ENCODE results near the gene GJC1. TPM values are rescaled to one million over a fixed set of nuclear protein-coding genes. Genes with fewer than 3 reads are reported as not detected.
"Not testable (repeated sequence)": the region's sequence is repeated elsewhere in the genome, so short reads cannot be mapped to it uniquely, and the experiment has no call there.

The GJC1 gene
- total RNA-seq, 2 experiments from 2014 or later, result 1.6 to 2.2 TPM

GRCh38 chr17:44842748-44843147, 12.7 kb upstream of the GJC1 start:
- no peak overlapping the region for H3K4me3 Mint-ChIP-seq
- DNase-seq (no peak), ATAC-seq (no peak)
- CTCF ChIA-PET, result no interaction called here
- POLR2A ChIA-PET, result no interaction called here
- no peaks in the 10 kb centered on the region for H3K36me3 Mint-ChIP-seq (ENCODE audit: low read depth)
- no peaks in the 10 kb centered on the region for H3K27me3 Mint-ChIP-seq (ENCODE audit: low read depth)
- H3K27ac Mint-ChIP-seq, result no peak overlapping the region
- no peaks in the 10 kb centered on the region for H3K4me1 Mint-ChIP-seq (ENCODE audit: low read depth)
- no peaks in the 10 kb centered on the region for H3K9me3 Mint-ChIP-seq (ENCODE audit: insufficient read depth)

GRCh38 chr17:44840936-44841335, 10.8 kb upstream of the GJC1 start:
- no peak overlapping the region for H3K27ac Mint-ChIP-seq
- DNase-seq (no peak), ATAC-seq (no peak)
- CTCF ChIA-PET, result interaction anchor here (0.6 kb wide), 1 partner anchor 12 kb away, joined by 3 read pairs; no protein-coding TSS in a partner anchor
- no peaks in the 10 kb centered on the region for H3K4me1 Mint-ChIP-seq (ENCODE audit: low read depth)
- H3K9me3 Mint-ChIP-seq (ENCODE audit: insufficient read depth), result no peaks in the 10 kb centered on the region
- H3K36me3 Mint-ChIP-seq (ENCODE audit: low read depth), result no peaks in the 10 kb centered on the region
- no peak overlapping the region for H3K4me3 Mint-ChIP-seq
- H3K27me3 Mint-ChIP-seq (ENCODE audit: low read depth), result no peaks in the 10 kb centered on the region
- POLR2A ChIA-PET, result no interaction called here

GRCh38 chr17:44840274-44840673, 10.2 kb upstream of the GJC1 start:
- H3K4me3 Mint-ChIP-seq, result no peak overlapping the region
- CTCF ChIA-PET, result interaction anchor here (1.6 kb wide), 1 partner anchor 38 kb away, joined by 5 read pairs; no protein-coding TSS in a partner anchor
- no peaks in the 10 kb centered on the region for H3K9me3 Mint-ChIP-seq (ENCODE audit: insufficient read depth)
- H3K27me3 Mint-ChIP-seq (ENCODE audit: low read depth), result no peaks in the 10 kb centered on the region
- no peak overlapping the region for H3K27ac Mint-ChIP-seq
- H3K4me1 Mint-ChIP-seq (ENCODE audit: low read depth), result no peaks in the 10 kb centered on the region
- no peak for DNase-seq
- no peak for ATAC-seq
- POLR2A ChIA-PET, result no interaction called here
- no peaks in the 10 kb centered on the region for H3K36me3 Mint-ChIP-seq (ENCODE audit: low read depth)

GRCh38 chr17:44837196-44837595, 7.1 kb upstream of the GJC1 start:
- ChIA-PET POLR2A (interaction anchor here (0.6 kb wide), 1 partner anchor 9 kb away, joined by 3 read pairs; no protein-coding TSS in a partner anchor), CTCF (interaction anchor here (1.1 kb wide), 1 partner anchor 27 kb away, joined by 3 read pairs; no protein-coding TSS in a partner anchor)
- Mint-ChIP-seq H3K27me3 (ENCODE audit: low read depth) (peaks cover 14% of the 10 kb centered on the region), H3K4me3 (no peak overlapping the region), H3K4me1 (ENCODE audit: low read depth) (no peaks in the 10 kb centered on the region), H3K36me3 (ENCODE audit: low read depth) (no peaks in the 10 kb centered on the region), H3K27ac (no peak overlapping the region), H3K9me3 (ENCODE audit: insufficient read depth) (no peaks in the 10 kb centered on the region)
- DNase-seq (no peak), ATAC-seq (no peak)

GRCh38 chr17:44832805-44833204, 2.7 kb upstream of the GJC1 start:
- ChIA-PET POLR2A (no interaction called here), CTCF (interaction anchor here (0.9 to 1.7 kb wide), 2 partner anchors 53 to 95 kb away, joined by 3 read pairs; no protein-coding TSS in a partner anchor)
- no peak overlapping the region for H3K27ac Mint-ChIP-seq
- no peaks in the 10 kb centered on the region for H3K36me3 Mint-ChIP-seq (ENCODE audit: low read depth)
- H3K27me3 Mint-ChIP-seq (ENCODE audit: low read depth), result peaks cover 37% of the 10 kb centered on the region
- DNase-seq, result no peak
- peaks cover 12% of the 10 kb centered on the region for H3K4me1 Mint-ChIP-seq (ENCODE audit: low read depth)
- no peak overlapping the region for H3K4me3 Mint-ChIP-seq
- no peaks in the 10 kb centered on the region for H3K9me3 Mint-ChIP-seq (ENCODE audit: insufficient read depth)
- ATAC-seq, result no peak

GRCh38 chr17:44831371-44831770, 1.3 kb upstream of the GJC1 start:
- ChIA-PET CTCF (interaction anchor here (1.6 to 1.7 kb wide), 2 partner anchors 53 to 56 kb away, joined by 3 to 4 read pairs; no protein-coding TSS in a partner anchor), POLR2A (interaction anchor here (0.7 kb wide), 1 partner anchor 115 kb away, joined by 3 read pairs; no protein-coding TSS in a partner anchor)
- Mint-ChIP-seq H3K36me3 (ENCODE audit: low read depth) (no peaks in the 10 kb centered on the region), H3K4me3 (peak overlapping the region; percentile 3), H3K4me1 (ENCODE audit: low read depth) (peaks cover 12% of the 10 kb centered on the region), H3K9me3 (ENCODE audit: insufficient read depth) (no peaks in the 10 kb centered on the region), H3K27me3 (ENCODE audit: low read depth) (peaks cover 47% of the 10 kb centered on the region), H3K27ac (no peak overlapping the region)
- no peak for DNase-seq
- ATAC-seq, result no peak

GRCh38 chr17:44830359-44831288, 537 bp upstream of the GJC1 start:
- no peaks in the 10 kb centered on the region for H3K9me3 Mint-ChIP-seq (ENCODE audit: insufficient read depth)
- H3K27ac Mint-ChIP-seq, result no peak overlapping the region
- ChIA-PET POLR2A (no interaction called here), CTCF (interaction anchor here (1.6 to 1.7 kb wide), 2 partner anchors 52 to 55 kb away, joined by 3 to 4 read pairs; no protein-coding TSS in a partner anchor)
- ATAC-seq (peak; percentile 41), DNase-seq (no peak)
- H3K4me3 Mint-ChIP-seq, result peak overlapping the region; percentile 68
- H3K27me3 Mint-ChIP-seq (ENCODE audit: low read depth), result peaks cover 47% of the 10 kb centered on the region
- H3K36me3 Mint-ChIP-seq (ENCODE audit: low read depth), result no peaks in the 10 kb centered on the region
- H3K4me1 Mint-ChIP-seq (ENCODE audit: low read depth), result peaks cover 12% of the 10 kb centered on the region

GRCh38 chr17:44828919-44829522, 1.1 kb downstream of the GJC1 start:
- Mint-ChIP-seq H3K4me3 (peak overlapping the region; percentile 70), H3K36me3 (ENCODE audit: low read depth) (no peaks in the 10 kb centered on the region), H3K27ac (peak overlapping the region; percentile 9), H3K4me1 (ENCODE audit: low read depth) (peaks cover 12% of the 10 kb centered on the region), H3K27me3 (ENCODE audit: low read depth) (peaks cover 48% of the 10 kb centered on the region), H3K9me3 (ENCODE audit: insufficient read depth) (no peaks in the 10 kb centered on the region)
- POLR2A ChIA-PET, result no interaction called here
- DNase-seq (peak; percentile 47), ATAC-seq (peak; percentile 15)
- CTCF ChIA-PET, result interaction anchor here (0.7 to 1.2 kb wide), 4 partner anchors 12 to 306 kb away, joined by 3 to 6 read pairs (median 5); partner anchors contain the start of gene ACBD4

GRCh38 chr17:44827863-44828262, 2.2 kb downstream of the GJC1 start:
- no peaks in the 10 kb centered on the region for H3K9me3 Mint-ChIP-seq (ENCODE audit: insufficient read depth)
- POLR2A ChIA-PET, result no interaction called here

GRCh38 chr17:44826123-44826790, 3.8 kb downstream of the GJC1 start:
- POLR2A ChIA-PET, result interaction anchor here (0.6 kb wide), 1 partner anchor 1348 kb away, joined by 3 read pairs; no protein-coding TSS in a partner anchor
- H3K4me3 Mint-ChIP-seq, result no peak overlapping the region
- H3K27ac Mint-ChIP-seq, result no peak overlapping the region
- H3K36me3 Mint-ChIP-seq (ENCODE audit: low read depth), result no peaks in the 10 kb centered on the region
- peaks cover 12% of the 10 kb centered on the region for H3K4me1 Mint-ChIP-seq (ENCODE audit: low read depth)
- DNase-seq, result no peak
- no peak for ATAC-seq
- CTCF ChIA-PET, result interaction anchor here (1.7 kb wide), 1 partner anchor 47 kb away, joined by 4 read pairs; no protein-coding TSS in a partner anchor
- H3K9me3 Mint-ChIP-seq (ENCODE audit: insufficient read depth), result no peaks in the 10 kb centered on the region
- peaks cover 31% of the 10 kb centered on the region for H3K27me3 Mint-ChIP-seq (ENCODE audit: low read depth)

More at GRCh38 chr17:44827863-44828262, 2.2 kb downstream of the GJC1 start:
- peaks cover 40% of the 10 kb centered on the region for H3K27me3 Mint-ChIP-seq (ENCODE audit: low read depth)
- no peak for ATAC-seq
- no peaks in the 10 kb centered on the region for H3K36me3 Mint-ChIP-seq (ENCODE audit: low read depth)
- no peak overlapping the region for H3K4me3 Mint-ChIP-seq
- H3K27ac Mint-ChIP-seq, result no peak overlapping the region
- DNase-seq, result no peak
- CTCF ChIA-PET, result interaction anchor here (0.8 to 1.0 kb wide), 2 partner anchors 48 to 49 kb away, joined by 3 to 4 read pairs; no protein-coding TSS in a partner anchor
- peaks cover 12% of the 10 kb centered on the region for H3K4me1 Mint-ChIP-seq (ENCODE audit: low read depth)

- not testable (repeated sequence) for H3K27ac Mint-ChIP-seq; H3K4me1 Mint-ChIP-seq (ENCODE audit: low read depth); ATAC-seq; H3K36me3 Mint-ChIP-seq (ENCODE audit: low read depth); H3K4me3 Mint-ChIP-seq; DNase-seq; H3K9me3 Mint-ChIP-seq (ENCODE audit: insufficient read depth)
- CTCF ChIA-PET, result interaction anchor here (1.7 kb wide), 1 partner anchor 46 kb away, joined by 4 read pairs; no protein-coding TSS in a partner anchor
- peaks cover 24% of the 10 kb centered on the region for H3K27me3 Mint-ChIP-seq (ENCODE audit: low read depth)
- POLR2A ChIA-PET, result interaction anchor here (0.6 kb wide), 1 partner anchor 1349 kb away, joined by 3 read pairs; no protein-coding TSS in a partner anchor
Measured at GRCh38 chr17:44825236-44825635, 4.9 kb downstream of the GJC1 start.
